Right atrium auricular region (tissue), 2 donors: ENCODE results near the gene GTPBP1. TPM values are rescaled to one million over a fixed set of nuclear protein-coding genes. Genes with fewer than 3 reads are reported as not detected.

Experiments
- DNase-seq: peaks from one replicate; pipeline ENCODE4 v3.0.0-alpha.2; 2019; ENCODE audit warnings: low spot score
- H3K27ac ChIP-seq, 2 donors: fragments of 200-600 bp; sonication (generic); 1 replicate in 1 of 2; 2 replicates in 1 of 2; pipeline ENCODE4 v1.5.1; 2016 to 2019
- H3K27me3 ChIP-seq, 2 donors: fragments of 200-600 bp; sonication (generic); one replicate each; pipeline versions ENCODE4 v1.5.1 to v1.6.0; 2017 to 2019
- H3K36me3 ChIP-seq: fragments of 200-600 bp; sonication (generic); one replicate; pipeline ENCODE4 v1.5.1; 2016
- H3K4me1 ChIP-seq, 2 donors: fragments of 200-600 bp; sonication (generic); one replicate each; pipeline versions ENCODE4 v1.5.1 to v1.6.0; 2017 to 2019
- H3K4me3 ChIP-seq, 2 donors: fragments of 200-600 bp; sonication (generic); 1 replicate in 1 of 2; 2 replicates in 1 of 2; pipeline ENCODE4 v1.5.1; 2017 to 2019; ENCODE audit warnings: mild to moderate bottlenecking in 1 of 2, moderate library complexity in 1 of 2
- H3K9me3 ChIP-seq, 2 donors: fragments of 200-600 bp; sonication (generic); one replicate each; pipeline ENCODE4 v1.5.1; 2019
- total RNA-seq, 2 donors: library from RNA; depleted of rRNA; stranded (reverse); fragments of >200 nt; gene quantifications; one replicate each; pipeline ENCODE4 v1.1.0, GENCODE V29; 2016
- TF ChIP-seq, protein P1 (sequence below), 2 donors: fragments of 200-600 bp; sonication (generic); IDR thresholded peaks; one replicate each; pipeline ENCODE4 v1.5.1; 2019; ENCODE audit warnings: antibody characterized with exemption in 2 of 2

GTPBP1 gene
- total RNA-seq, 2 donors from 2014 or later: 23.2 to 32.2 TPM

DNA sequence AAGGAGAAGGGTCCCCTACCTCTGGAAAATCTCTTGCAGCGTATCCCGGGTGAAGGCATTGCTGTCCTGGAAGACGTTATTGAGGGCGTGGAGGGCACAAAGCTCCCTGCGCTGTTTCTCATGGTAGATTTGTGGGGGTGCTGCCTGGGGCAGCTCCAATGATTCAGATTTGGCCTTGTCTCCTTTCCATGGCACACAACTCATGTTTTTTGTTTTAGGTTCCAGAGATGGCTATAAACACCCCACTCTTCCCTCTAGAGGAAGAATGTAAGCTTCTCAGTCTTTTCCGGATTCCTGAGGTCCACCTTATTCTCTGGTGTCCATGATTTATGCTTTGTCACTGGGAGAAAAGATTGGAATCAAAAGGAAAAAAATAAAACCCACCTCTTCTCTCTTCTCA, 6.0 kb upstream of the GTPBP1 start:
- Histone ChIP-seq H3K9me3 (no peaks in the 10 kb centered on the region), H3K4me3 (peak overlapping the region; percentile 65 to 94), H3K36me3 (no peaks in the 10 kb centered on the region), H3K4me1 (peaks cover 0 to 62% of the 10 kb centered on the region in 2 donors), H3K27ac (peak overlapping the region; percentile 97 to 100), H3K27me3 (no peaks in the 10 kb centered on the region)
- TF ChIP-seq, protein P1, sequence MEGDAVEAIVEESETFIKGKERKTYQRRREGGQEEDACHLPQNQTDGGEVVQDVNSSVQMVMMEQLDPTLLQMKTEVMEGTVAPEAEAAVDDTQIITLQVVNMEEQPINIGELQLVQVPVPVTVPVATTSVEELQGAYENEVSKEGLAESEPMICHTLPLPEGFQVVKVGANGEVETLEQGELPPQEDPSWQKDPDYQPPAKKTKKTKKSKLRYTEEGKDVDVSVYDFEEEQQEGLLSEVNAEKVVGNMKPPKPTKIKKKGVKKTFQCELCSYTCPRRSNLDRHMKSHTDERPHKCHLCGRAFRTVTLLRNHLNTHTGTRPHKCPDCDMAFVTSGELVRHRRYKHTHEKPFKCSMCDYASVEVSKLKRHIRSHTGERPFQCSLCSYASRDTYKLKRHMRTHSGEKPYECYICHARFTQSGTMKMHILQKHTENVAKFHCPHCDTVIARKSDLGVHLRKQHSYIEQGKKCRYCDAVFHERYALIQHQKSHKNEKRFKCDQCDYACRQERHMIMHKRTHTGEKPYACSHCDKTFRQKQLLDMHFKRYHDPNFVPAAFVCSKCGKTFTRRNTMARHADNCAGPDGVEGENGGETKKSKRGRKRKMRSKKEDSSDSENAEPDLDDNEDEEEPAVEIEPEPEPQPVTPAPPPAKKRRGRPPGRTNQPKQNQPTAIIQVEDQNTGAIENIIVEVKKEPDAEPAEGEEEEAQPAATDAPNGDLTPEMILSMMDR (IDR thresholded peaks at IDR 0.05): no peak
- DNase-seq: no peak

DNA sequence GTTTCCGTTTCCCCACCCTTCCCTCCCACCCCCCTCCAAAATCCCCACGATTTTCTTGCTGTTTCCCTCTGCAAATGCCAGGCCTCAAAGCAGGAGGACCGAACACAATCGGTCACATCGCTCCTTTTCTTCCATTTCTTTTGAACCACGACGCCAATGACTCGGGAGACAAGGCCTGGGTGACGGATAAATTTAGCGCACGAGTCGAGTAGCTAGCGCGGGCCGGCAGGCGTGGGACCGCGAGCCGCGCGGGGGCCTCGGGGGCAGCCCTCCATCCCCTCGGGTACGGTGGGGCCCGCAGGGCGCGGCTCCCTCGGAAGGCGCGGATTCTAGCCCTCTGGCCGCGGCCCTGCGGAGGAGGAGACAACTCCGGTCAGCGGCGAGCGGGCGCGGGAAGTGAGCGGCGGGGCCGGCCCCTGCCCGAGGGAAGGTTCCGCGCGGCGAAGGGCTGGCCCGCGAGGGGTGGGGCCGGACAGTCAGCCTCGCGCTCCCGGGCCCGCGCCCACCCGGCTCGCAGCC, 5.4 kb upstream of the GTPBP1 start:
- peak; percentile 70 for DNase-seq
- no peaks in the 10 kb centered on the region for H3K27me3 ChIP-seq
- peaks cover 0 to 60% of the 10 kb centered on the region in 2 donors for H3K4me1 ChIP-seq
- no peaks in the 10 kb centered on the region for H3K9me3 ChIP-seq
- peak overlapping the region; percentile 97 to 100 for H3K27ac ChIP-seq
- H3K4me3 ChIP-seq: peak overlapping the region; percentile 65 to 94
- TF ChIP-seq, protein P1 (IDR thresholded peaks at IDR 0.05): no peak
- H3K36me3 ChIP-seq: no peaks in the 10 kb centered on the region

DNA sequence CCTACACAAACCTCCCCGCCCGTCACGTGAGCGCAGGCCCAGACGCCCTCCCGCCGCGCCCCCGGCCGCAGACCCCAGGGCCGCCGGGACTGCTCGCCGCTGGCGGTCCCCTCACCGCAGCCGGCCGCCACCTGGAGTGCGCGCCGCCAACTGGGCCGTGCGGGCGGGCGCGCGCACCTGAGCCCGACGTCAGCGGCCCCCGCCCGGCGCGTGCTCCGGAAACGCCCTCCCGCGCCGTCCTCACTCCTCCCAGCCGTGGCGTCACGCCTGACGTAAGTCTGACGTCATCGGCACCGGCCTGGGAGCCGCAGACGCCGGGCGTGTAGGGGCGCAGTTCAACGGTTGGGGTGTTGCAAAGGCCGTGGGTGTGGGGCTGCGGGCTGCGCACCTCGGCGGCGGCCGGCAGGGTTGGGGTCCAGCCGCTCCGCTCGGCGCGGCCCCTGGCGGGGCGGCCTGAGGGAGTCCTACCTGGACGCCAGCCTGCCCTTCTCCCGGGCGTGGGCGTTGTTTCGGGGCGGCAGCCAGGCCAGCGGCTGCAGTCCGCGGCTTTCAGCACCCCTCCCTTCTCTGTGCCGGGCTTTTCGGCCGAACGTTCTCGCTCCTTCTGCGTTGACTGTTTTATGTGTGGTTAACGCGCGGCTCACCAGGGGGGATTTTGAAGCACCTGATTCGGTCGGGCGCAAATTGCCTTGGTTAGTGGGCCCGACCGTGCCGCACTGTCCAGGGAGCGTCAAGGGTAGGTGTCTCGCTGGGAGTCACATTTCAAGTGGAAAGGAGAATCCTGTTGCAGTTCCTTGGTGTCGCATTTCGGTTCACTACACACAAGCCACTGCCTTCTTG, 4.7 kb upstream of the GTPBP1 start, which contains the start of gene JOSD1:
TSS of gene JOSD1 (minus strand) at position 155 of the 840 bp plus-strand sequence. CDS start 956 bp downstream, outside the sequence.
- TF ChIP-seq, protein P1 (IDR thresholded peaks at IDR 0.05): peak in 1 of 2 donors; percentile 20
- Histone ChIP-seq H3K27ac (peak within 1 kb of the TSS; percentile 97 to 100), H3K27me3 (no peaks in the 10 kb centered on the region), H3K4me3 (peak within 1 kb of the TSS; percentile 65 to 94), H3K9me3 (no peaks in the 10 kb centered on the region), H3K36me3 (no peaks in the 10 kb centered on the region), H3K4me1 (peaks cover 0 to 54% of the 10 kb centered on the region in 2 donors)
- DNase-seq: peak; percentile 96

DNA sequence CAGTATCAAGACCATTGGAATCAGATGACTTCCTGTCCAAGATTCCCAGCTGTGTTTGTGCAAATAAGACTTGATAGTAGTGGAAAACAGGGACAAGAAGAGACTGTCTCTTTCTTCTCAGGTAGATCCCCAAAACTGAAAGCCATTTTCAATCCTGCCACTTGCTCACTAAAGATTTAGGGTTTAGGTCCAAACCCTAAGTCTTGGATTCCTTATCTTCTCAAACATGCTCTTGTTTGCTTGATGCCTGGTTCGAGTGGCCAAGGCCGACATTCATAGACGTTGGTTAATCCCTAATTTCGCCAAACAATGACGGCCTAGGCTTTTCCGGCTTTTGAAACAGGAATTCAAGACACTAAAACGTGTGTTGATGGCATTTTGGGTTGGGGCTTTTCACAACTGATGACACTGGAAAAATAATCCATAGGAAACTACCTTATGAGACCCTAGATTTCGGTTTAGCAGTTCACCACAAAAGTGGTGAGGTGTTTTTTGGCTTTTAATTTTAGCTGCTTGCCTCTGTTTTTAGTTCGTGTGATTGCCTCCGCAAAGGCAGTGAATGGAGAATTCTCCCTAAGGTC, 1.0 kb upstream of the GTPBP1 start:
- H3K4me1 ChIP-seq: peaks cover 0 to 41% of the 10 kb centered on the region in 2 donors
- peaks cover 4% of the 10 kb centered on the region for H3K36me3 ChIP-seq
- no peak for DNase-seq
- peak overlapping the region; percentile 83 to 84 for H3K27ac ChIP-seq
- no peaks in the 10 kb centered on the region for H3K9me3 ChIP-seq
- peak overlapping the region; percentile 17 to 35 for H3K4me3 ChIP-seq
- TF ChIP-seq, protein P1 (IDR thresholded peaks at IDR 0.05): no peak
- no peaks in the 10 kb centered on the region for H3K27me3 ChIP-seq

DNA sequence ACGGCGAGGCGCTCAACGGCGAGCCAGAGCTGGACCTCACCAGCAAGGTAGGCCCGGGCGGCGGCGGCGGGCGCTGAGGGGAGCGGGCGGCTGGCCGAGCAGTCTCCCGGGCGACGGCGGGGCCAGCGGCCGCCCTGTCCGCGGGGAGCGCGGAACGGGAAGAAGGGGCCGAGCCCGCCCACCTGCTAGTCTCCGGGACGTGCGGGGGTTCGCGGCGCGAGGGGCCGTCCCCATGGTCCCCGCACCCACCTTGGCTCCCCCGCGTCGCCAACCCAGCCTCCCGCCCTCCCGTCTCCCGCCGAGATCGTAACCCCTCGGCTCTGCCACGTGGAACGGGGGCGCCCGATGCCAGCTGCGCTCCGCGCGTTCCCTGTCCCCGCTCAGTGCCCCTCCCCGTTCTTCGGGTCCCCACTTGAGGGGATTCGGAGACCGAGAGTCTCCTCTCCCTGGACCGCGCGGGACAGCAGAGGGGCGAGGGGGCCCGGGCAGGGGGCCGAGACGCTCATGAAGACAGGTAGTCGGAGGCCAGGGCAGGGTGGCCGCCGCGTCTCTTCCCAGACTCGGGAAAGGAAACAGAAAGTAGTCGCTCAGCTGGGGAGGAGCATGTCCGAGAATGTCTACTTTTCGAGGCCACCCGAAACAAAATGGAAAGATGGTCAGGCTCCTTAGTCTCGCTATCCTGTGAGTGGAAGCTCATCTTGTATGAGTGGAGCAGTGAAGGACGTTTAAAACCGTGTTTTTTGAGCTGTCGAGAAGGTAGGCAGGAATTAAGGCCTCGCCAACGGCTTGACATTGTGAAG, 557 bp downstream of the GTPBP1 start:
- no peaks in the 10 kb centered on the region for H3K9me3 ChIP-seq
- no peaks in the 10 kb centered on the region for H3K27me3 ChIP-seq
- DNase-seq: peak; percentile 69
- H3K4me3 ChIP-seq: peak overlapping the region; percentile 71 to 92
- H3K27ac ChIP-seq: peak overlapping the region; percentile 95 to 97
- TF ChIP-seq, protein P1 (IDR thresholded peaks at IDR 0.05): no peak
- peaks cover 0 to 42% of the 10 kb centered on the region in 2 donors for H3K4me1 ChIP-seq
- H3K36me3 ChIP-seq: peaks cover 6% of the 10 kb centered on the region
